HepG2 (cell line): ENCODE results near the gene MARK2. TPM values are rescaled to one million over a fixed set of nuclear protein-coding genes. Genes with fewer than 3 reads are reported as not detected.

Experiments
- ATAC-seq: fragments of 200-7000 bp; cut with Tn5 transposase; 3 replicates; pipeline ENCODE4 v1.9.1; 2020; ENCODE audit warnings: mild to moderate bottlenecking, moderate library complexity
- BruUV-seq: library from RNA; stranded (reverse); fragments of 400-500 nt; replicated peaks from 2 replicates; lab custom pipeline; 2021; lab: Mats Ljungman, UMichigan
- CTCF ChIA-PET: fragments of 300-600 bp; formaldehyde crosslinking; extraction: SDS; loops from one replicate; lab custom pipeline; 2021; ENCODE audit warnings: low total read pairs, inconsistent platforms, low intra/inter-chr PET ratio; lab: Yijun Ruan, JAX
- POLR2A ChIA-PET: fragments of 350-600 bp; sonication (Branson Sonifier 250); formaldehyde crosslinking; loops from one replicate; lab custom pipeline; 2020; ENCODE audit warnings: antibody characterized with exemption, inconsistent platforms; lab: Yijun Ruan, JAX
- DNase-seq: peaks from one replicate; pipeline ENCODE4 v3.0.0-alpha.2; 2015; ENCODE audit warnings: low spot score
- FAIRE-seq: peaks from 3 replicates; lab custom pipeline; 2011; peaks lifted over from hg19 to GRCh38; lab: Jason Lieb, UNC
- H2AFZ ChIP-seq: one replicate; pipeline ENCODE4 v1.6.1; 2011; ENCODE audit warnings: low read length, inconsistent platforms
- H3K27ac ChIP-seq: fragments of 300-600 bp; 3 replicates; pipeline ENCODE4 v1.8.0; 2011; ENCODE audit warnings: mixed run types, mild to moderate bottlenecking, mixed read lengths, low read length, inconsistent platforms; ENCODE audit not compliant: insufficient read depth; ENCODE audit errors: extremely low read length
- H3K27me3 ChIP-seq, 2 experiments: fragments of 200-600 bp in 1 of 2; 2 replicates in 1 of 2; 3 replicates in 1 of 2; pipeline versions ENCODE4 v1.6.0 to v1.8.0; 2011; ENCODE audit warnings: low read length in 2 of 2, mild to moderate bottlenecking in 2 of 2, moderate library complexity in 2 of 2, inconsistent platforms in 1 of 2; ENCODE audit not compliant: insufficient read depth in 2 of 2, control insufficient read depth in 1 of 2
- H3K36me3 ChIP-seq, 2 experiments: fragments of 200-600 bp in 1 of 2; replicated peaks in 1 of 2; 2 replicates in 1 of 2; 3 replicates in 1 of 2; pipeline versions ENCODE4 v1.5.1 to v1.8.0; 2011; ENCODE audit warnings: low read length in 2 of 2, inconsistent platforms in 1 of 2; ENCODE audit not compliant: insufficient read depth in 2 of 2, control insufficient read depth in 1 of 2
- H3K4me1 ChIP-seq: 2 replicates; pipeline ENCODE4 v1.5.1; 2012; ENCODE audit warnings: low read length, inconsistent platforms; ENCODE audit not compliant: insufficient read depth
- H3K4me2 ChIP-seq: 2 replicates; pipeline ENCODE4 v1.6.0; 2011; ENCODE audit warnings: low read depth, low read length, inconsistent platforms
- H3K4me3 ChIP-seq, 3 experiments: fragments of 200-600 bp in 1 of 3; sonication (generic), shearing (Covaris generic) in 1 of 3; replicated peaks in 1 of 3; 2 replicates each; pipeline ENCODE4 v1.5.1; 2011 to 2016; ENCODE audit warnings: low read length in 3 of 3, inconsistent platforms in 2 of 3, low read depth in 2 of 3, mild to moderate bottlenecking in 2 of 3, control low read depth in 1 of 3, mixed read lengths in 1 of 3; ENCODE audit not compliant: insufficient read depth in 1 of 3
- H3K79me2 ChIP-seq: one replicate; pipeline ENCODE4 v1.6.1; 2011; ENCODE audit warnings: low read length, inconsistent platforms; ENCODE audit not compliant: insufficient read depth
- H3K9ac ChIP-seq: 2 replicates; pipeline ENCODE4 v1.6.0; 2011; ENCODE audit warnings: mild to moderate bottlenecking, low read depth, low read length, inconsistent platforms; ENCODE audit not compliant: insufficient read depth
- H3K9me3 ChIP-seq: 2 replicates; pipeline ENCODE4 v1.5.1; 2012; ENCODE audit warnings: mild to moderate bottlenecking, low read length
- H4K20me1 ChIP-seq: 2 replicates; pipeline ENCODE4 v1.6.0; 2011; ENCODE audit warnings: inconsistent platforms, mild to moderate bottlenecking, low read length, moderate library complexity; ENCODE audit not compliant: insufficient read depth
- AGO2 ChIP-seq: fragments of 200-400 bp; formaldehyde crosslinking; optimal IDR thresholded peaks from 2 replicates; pipeline ENCODE3; 2017; ENCODE audit warnings: mild to moderate bottlenecking, low read depth, low read length, moderate library complexity
- FIP1L1 ChIP-seq: fragments of 200-400 bp; formaldehyde crosslinking; IDR thresholded peaks from 2 replicates; pipeline ENCODE4 v1.6.1; 2018; ENCODE audit warnings: low read depth, mild to moderate bottlenecking, low read length, moderate library complexity, borderline replicate concordance; ENCODE audit not compliant: insufficient read depth
- IKZF4 ChIP-seq: sonication (generic); formaldehyde crosslinking; IDR thresholded peaks from 2 replicates; pipeline ENCODE4 v1.5.1; 2020; ENCODE audit warnings: borderline replicate concordance, mild to moderate bottlenecking, low read depth, missing genetic modification reagents; ENCODE audit errors: not compliant biosample characterization
- KAT7 ChIP-seq: IDR thresholded peaks from 2 replicates; pipeline ENCODE4 v1.6.1; 2018; ENCODE audit warnings: borderline replicate concordance, missing compliant biosample characterization
- MAF1 ChIP-seq: sonication (generic); formaldehyde crosslinking; IDR thresholded peaks from 2 replicates; pipeline ENCODE4 v1.5.0; 2020; ENCODE audit warnings: missing genetic modification reagents, borderline replicate concordance
- NFKB2 ChIP-seq: sonication (generic); formaldehyde crosslinking; IDR thresholded peaks from 2 replicates; pipeline ENCODE4 v1.4.0; 2020; ENCODE audit warnings: missing genetic modification reagents, borderline replicate concordance
- SCMH1 ChIP-seq: sonication (generic); formaldehyde crosslinking; IDR thresholded peaks from 2 replicates; pipeline ENCODE4 v1.9.0; 2021; ENCODE audit warnings: missing genetic modification reagents, mild to moderate bottlenecking, borderline replicate concordance
- SIN3A ChIP-seq: IDR thresholded peaks from 2 replicates; pipeline ENCODE4 v1.6.1; 2011; ENCODE audit warnings: low read depth, mild to moderate bottlenecking, control low read depth, low read length, borderline replicate concordance
- ZNF253 ChIP-seq: sonication (generic); formaldehyde crosslinking; IDR thresholded peaks from 2 replicates; pipeline ENCODE4 v1.8.0; 2022; ENCODE audit warnings: mild to moderate bottlenecking, missing genetic modification reagents, borderline replicate concordance
- ZNF605 ChIP-seq: sonication (generic); formaldehyde crosslinking; IDR thresholded peaks from 2 replicates; pipeline ENCODE4 v1.8.0; 2022; ENCODE audit warnings: mild to moderate bottlenecking, missing genetic modification reagents
- ZNF619 ChIP-seq: sonication (generic); formaldehyde crosslinking; IDR thresholded peaks from 2 replicates; pipeline ENCODE4 v1.4.0; 2020; ENCODE audit warnings: mild to moderate bottlenecking, missing genetic modification reagents
- ZNF652 ChIP-seq: IDR thresholded peaks from 2 replicates; pipeline ENCODE4 v1.6.1; 2016; ENCODE audit warnings: low read depth, borderline replicate concordance
- WGBS: methylation state at CpG from one replicate; pipeline ENCODE4 v1.1.6; 2017; ENCODE audit warnings: low lambda C conversion rate; 5-methylcytosine and 5-hydroxymethylcytosine counted together
- in situ Hi-C: cut with HindIII; loops from 2 replicates; pipeline ENCODE4 v1.10.0; 2017; ENCODE audit warnings: low pct_unique_long_range_greater_than_20kb; ENCODE audit not compliant: extremely low pct_ligation_motif_present
- intact Hi-C: fragments of 100-400 bp; cut with micrococcal nuclease; formaldehyde crosslinking; loops from one replicate; pipeline ENCODE4 v1.10.0; 2022; ENCODE audit not compliant: unreplicated experiment
- polyA plus RNA-seq, 8 experiments: library from polyadenylated mRNA; depleted of rRNA in 3 of 8; stranded (reverse) in 7 of 8; unstranded in 1 of 8; fragments of >200 nt; fragmentation: Illumina TruSeq in 4 of 8; extraction: Trizol in 4 of 8; gene quantifications; 2 replicates each; pipeline versions ENCODE4 v1.2.1 to v1.2.3, GENCODE V29; 2011 to 2016; ENCODE audit warnings: low read depth in 4 of 8, missing spikeins in 1 of 8, mixed read lengths in 1 of 8; ENCODE audit not compliant: insufficient read depth in 1 of 8
- total RNA-seq, 5 experiments: library from RNA; depleted of rRNA; stranded (reverse); fragments of >200 nt; fragmentation: Illumina TruSeq; extraction: Trizol; gene quantifications; 2 replicates each; pipeline ENCODE4 v1.2.3, GENCODE V29; 2016; ENCODE audit warnings: low read depth in 1 of 5
- TF ChIP-seq, protein P1 (sequence below): sonication (generic); formaldehyde crosslinking; IDR thresholded peaks from 2 replicates; pipeline ENCODE4 v1.9.0; 2021; ENCODE audit warnings: missing genetic modification reagents, borderline replicate concordance
- TF ChIP-seq, protein P2 (sequence below): sonication (generic); formaldehyde crosslinking; IDR thresholded peaks from 2 replicates; pipeline ENCODE4 v1.4.0; 2020; ENCODE audit warnings: mild to moderate bottlenecking, missing genetic modification reagents

Gene MARK2
- total and polyA plus RNA-seq, 2 of the 13 experiments (the other 11 are each of a cell fraction or from before 2014, with no cell fraction given): 13.5 to 13.9 TPM

DNA sequence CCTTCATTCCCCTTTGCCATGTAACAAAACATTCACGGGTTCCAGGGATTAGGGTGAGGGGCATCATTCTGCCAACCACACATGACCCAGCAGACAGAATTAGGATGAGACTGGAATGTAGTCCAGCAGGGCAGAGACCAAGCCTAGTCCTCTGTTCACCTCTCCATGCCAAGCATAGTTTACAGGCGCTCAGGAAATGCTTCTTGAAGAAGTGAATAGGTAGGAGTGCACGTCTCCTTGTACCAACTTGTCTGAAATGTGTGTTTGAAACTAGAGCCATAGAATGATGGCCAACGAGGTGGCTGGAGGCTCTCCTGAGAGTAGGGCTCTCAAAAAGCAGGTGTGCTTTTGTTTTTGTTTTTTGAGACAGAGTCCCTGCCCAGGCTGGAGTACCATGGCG lies 17.5 kb upstream of the MARK2 start (continued):
- TF ChIP-seq IKZF4 (CRISPR knock-in tag): no peak
- no peak for TF ChIP-seq NFKB2 (CRISPR knock-in tag)
- TF ChIP-seq, protein P1, sequence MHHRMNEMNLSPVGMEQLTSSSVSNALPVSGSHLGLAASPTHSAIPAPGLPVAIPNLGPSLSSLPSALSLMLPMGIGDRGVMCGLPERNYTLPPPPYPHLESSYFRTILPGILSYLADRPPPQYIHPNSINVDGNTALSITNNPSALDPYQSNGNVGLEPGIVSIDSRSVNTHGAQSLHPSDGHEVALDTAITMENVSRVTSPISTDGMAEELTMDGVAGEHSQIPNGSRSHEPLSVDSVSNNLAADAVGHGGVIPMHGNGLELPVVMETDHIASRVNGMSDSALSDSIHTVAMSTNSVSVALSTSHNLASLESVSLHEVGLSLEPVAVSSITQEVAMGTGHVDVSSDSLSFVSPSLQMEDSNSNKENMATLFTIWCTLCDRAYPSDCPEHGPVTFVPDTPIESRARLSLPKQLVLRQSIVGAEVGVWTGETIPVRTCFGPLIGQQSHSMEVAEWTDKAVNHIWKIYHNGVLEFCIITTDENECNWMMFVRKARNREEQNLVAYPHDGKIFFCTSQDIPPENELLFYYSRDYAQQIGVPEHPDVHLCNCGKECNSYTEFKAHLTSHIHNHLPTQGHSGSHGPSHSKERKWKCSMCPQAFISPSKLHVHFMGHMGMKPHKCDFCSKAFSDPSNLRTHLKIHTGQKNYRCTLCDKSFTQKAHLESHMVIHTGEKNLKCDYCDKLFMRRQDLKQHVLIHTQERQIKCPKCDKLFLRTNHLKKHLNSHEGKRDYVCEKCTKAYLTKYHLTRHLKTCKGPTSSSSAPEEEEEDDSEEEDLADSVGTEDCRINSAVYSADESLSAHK: no peak
- no peak for TF ChIP-seq ZNF619 (CRISPR knock-in tag)
- TF ChIP-seq ZNF253: no peak
- TF ChIP-seq ZNF652 (CRISPR knock-in tag): no peak
- no peak for TF ChIP-seq SIN3A
- no peak for TF ChIP-seq MAF1 (CRISPR knock-in tag)

DNA sequence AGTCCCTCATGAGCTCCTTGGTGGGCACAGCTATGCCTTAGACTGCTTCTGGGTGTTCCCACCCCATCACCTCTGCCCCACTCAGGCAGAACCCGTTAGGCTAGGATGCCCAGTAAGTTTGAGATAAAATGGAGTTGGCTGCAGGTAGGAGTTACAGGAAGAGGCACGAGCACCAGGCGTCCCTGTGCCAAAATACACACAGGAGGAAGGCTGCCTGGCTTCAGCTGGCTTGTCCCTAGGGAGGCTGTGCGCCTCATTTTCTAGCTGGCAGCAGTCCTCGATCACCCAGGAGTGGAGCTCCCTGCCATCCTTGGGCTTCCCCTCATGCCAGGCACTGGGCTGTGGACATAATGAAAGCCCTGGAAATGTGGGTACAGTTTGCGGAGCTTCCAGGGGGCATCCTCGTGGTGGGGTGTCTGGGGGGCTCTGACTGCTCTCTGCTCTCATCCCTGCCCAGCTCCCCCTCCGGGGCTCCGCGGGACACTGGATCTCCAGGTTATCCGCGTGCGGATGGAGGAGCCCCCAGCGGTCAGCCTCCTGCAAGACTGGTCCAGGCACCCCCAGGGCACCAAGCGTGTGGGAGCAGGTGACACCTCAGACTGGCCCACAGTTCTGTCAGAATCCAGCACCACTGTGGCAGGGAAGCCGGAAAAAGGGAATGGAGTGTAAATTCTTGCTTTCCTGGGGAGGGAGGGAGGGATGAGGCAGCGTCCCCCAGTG lies 12.3 kb upstream of the MARK2 start:
- Histone ChIP-seq H3K27ac (no peak overlapping the region), H3K79me2 (no peaks in the 10 kb centered on the region), H3K36me3 (peaks cover 24 to 35% of the 10 kb centered on the region in 2 experiments; a peak in 4 of 5 replicates), H4K20me1 (no peaks in the 10 kb centered on the region), H3K4me2 (no peak overlapping the region), H3K9me3 (no peaks in the 10 kb centered on the region), H3K27me3 (no peaks in the 10 kb centered on the region), H3K4me1 (no peaks in the 10 kb centered on the region), H2AFZ (no peak overlapping the region), H3K9ac (no peak overlapping the region), H3K4me3 (no peak overlapping the region)
- ATAC-seq (no peak), DNase-seq (no peak), FAIRE-seq (no peak)
- POLR2A ChIA-PET: no interaction called here
- in situ Hi-C loops (no loop called here), intact Hi-C loops (no loop called here)
- WGBS: 98% methylated on average over 8 of the region's 17 CpGs
- TF ChIP-seq ZNF605: no peak
- TF ChIP-seq KAT7: no peak
- TF ChIP-seq, protein P2, sequence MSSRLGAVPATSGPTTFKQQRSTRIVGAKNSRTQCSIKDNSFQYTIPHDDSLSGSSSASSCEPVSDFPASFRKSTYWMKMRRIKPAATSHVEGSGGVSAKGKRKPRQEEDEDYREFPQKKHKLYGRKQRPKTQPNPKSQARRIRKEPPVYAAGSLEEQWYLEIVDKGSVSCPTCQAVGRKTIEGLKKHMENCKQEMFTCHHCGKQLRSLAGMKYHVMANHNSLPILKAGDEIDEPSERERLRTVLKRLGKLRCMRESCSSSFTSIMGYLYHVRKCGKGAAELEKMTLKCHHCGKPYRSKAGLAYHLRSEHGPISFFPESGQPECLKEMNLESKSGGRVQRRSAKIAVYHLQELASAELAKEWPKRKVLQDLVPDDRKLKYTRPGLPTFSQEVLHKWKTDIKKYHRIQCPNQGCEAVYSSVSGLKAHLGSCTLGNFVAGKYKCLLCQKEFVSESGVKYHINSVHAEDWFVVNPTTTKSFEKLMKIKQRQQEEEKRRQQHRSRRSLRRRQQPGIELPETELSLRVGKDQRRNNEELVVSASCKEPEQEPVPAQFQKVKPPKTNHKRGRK (CRISPR knock-in tag): no peak
- TF ChIP-seq SCMH1: no peak
- TF ChIP-seq FIP1L1: no peak
- TF ChIP-seq AGO2: peak; percentile 62
- BruUV-seq: no TSS peak
- CTCF ChIA-PET: no interaction called here
